Body of pancreas (tissue), 4 donors: Measurements from ENCODE around the gene POGZ.

Experiments
- CTCF ChIP-seq, 7 experiments: fragments of 450-650 bp in 4 of 7; fragments of 200-600 bp in 3 of 7; sonication (generic) in 3 of 7; IDR thresholded peaks; one replicate each; pipeline ENCODE4 v1.5.1; 2016 to 2019; ENCODE audit warnings: antibody characterized with exemption in 7 of 7
- POLR2A ChIP-seq, 3 donors: fragments of 450-650 bp; IDR thresholded peaks; one replicate each; pipeline ENCODE4 v1.6.1; 2016; ENCODE audit warnings: antibody characterized with exemption in 3 of 3, mild to moderate bottlenecking in 2 of 3

- TF ChIP-seq CTCF (IDR thresholded peaks at IDR 0.05), result no peak
- no peak for TF ChIP-seq POLR2A (IDR thresholded peaks at IDR 0.05)
Observed at GRCh38 chr1:151367658-151368392, 91.5 kb downstream of the POGZ start.
